Activated CD4-positive, alpha-beta T cell treated with anti-CD3 and anti-CD28 coated beads, Interleukin-2, amount 10 ng/mL, durations not matched to agents 24 days and 14 days (primary cell): ENCODE data around the gene DHRS11. TPM values are rescaled to one million over a fixed set of nuclear protein-coding genes. Genes with fewer than 3 reads are reported as not detected.
"Not testable (repeated sequence)": the region's sequence is repeated elsewhere in the genome, so short reads cannot be mapped to it uniquely, and the experiment has no call there.

Experiments
- DNase-seq: peaks from one replicate; pipeline ENCODE4 v3.0.0; 2022
- H3K27ac Mint-ChIP-seq: one replicate; pipeline ENCODE4 v1.8.0; 2022; ENCODE audit warnings: mild to moderate bottlenecking, mixed read lengths
- H3K27me3 Mint-ChIP-seq: one replicate; pipeline ENCODE4 v1.8.0; 2022; ENCODE audit warnings: mixed read lengths
- H3K36me3 Mint-ChIP-seq: one replicate; pipeline ENCODE4 v1.8.0; 2022; ENCODE audit warnings: low read depth, mild to moderate bottlenecking, mixed read lengths
- H3K4me1 Mint-ChIP-seq: one replicate; pipeline ENCODE4 v1.8.0; 2021; ENCODE audit warnings: mixed read lengths
- H3K4me3 Mint-ChIP-seq: one replicate; pipeline ENCODE4 v1.8.0; 2022; ENCODE audit warnings: mild to moderate bottlenecking, moderate library complexity, mixed read lengths
- H3K9me3 Mint-ChIP-seq: one replicate; pipeline ENCODE4 v1.8.0; 2021; ENCODE audit warnings: mixed read lengths
- intact Hi-C: fragments of 100-400 bp; cut with micrococcal nuclease; formaldehyde crosslinking; loops from one replicate; pipeline ENCODE4 v1.15.1; 2023
- total RNA-seq: library from RNA; stranded (reverse); gene quantifications from 2 replicates; pipeline ENCODE4 v1.2.3, GENCODE V29; 2022

The DHRS11 gene
- total RNA-seq, 1 donor from 2014 or later, result 18.0 TPM

DNA sequence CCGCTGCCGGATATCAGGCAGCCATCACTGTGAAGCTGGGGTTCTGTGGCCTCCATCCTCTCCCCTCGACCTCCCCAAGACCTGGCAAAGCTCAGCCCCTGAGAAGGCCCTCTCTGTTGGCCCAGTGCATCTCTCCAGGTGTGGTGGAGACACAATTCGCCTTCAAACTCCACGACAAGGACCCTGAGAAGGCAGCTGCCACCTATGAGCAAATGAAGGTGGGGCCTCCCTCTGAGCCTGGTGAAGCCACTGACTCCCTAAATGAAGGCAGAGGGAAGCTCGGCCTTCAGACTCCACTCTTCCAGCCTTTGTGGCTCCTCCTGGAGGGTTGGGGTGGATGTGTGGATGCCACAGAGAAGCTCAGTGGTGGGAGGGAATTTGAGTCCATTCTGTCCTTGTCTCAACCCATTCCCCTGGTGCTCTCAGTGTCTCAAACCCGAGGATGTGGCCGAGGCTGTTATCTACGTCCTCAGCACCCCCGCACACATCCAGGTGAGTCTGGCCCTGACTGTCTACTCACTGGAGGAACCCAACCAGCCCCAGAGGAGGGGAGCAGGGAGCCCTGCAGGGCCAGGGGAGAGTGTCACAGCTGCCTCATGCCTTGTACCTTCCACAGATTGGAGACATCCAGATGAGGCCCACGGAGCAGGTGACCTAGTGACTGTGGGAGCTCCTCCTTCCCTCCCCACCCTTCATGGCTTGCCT is 8.0 kb downstream of the DHRS11 start:
- H3K36me3 Mint-ChIP-seq, result peaks cover 14% of the 10 kb centered on the region
- no peaks in the 10 kb centered on the region for H3K27me3 Mint-ChIP-seq
- peaks cover 22% of the 10 kb centered on the region for H3K4me1 Mint-ChIP-seq
- no peak overlapping the region for H3K4me3 Mint-ChIP-seq
- H3K9me3 Mint-ChIP-seq, result no peaks in the 10 kb centered on the region
- intact Hi-C loops, result loop anchor here (10.0 kb wide), 1 partner anchor 765 kb away; no protein-coding TSS in a partner anchor
- no peak for DNase-seq
- no peak overlapping the region for H3K27ac Mint-ChIP-seq

DNA sequence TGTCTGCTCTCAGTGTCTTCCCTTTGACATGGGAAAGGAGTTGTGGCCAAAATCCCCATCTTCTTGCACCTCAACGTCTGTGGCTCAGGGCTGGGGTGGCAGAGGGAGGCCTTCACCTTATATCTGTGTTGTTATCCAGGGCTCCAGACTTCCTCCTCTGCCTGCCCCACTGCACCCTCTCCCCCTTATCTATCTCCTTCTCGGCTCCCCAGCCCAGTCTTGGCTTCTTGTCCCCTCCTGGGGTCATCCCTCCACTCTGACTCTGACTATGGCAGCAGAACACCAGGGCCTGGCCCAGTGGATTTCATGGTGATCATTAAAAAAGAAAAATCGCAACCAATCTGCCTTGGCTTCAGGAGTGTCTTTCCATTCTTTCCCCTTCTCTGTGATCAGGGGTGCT is 8.8 kb downstream of the DHRS11 start:
- H3K9me3 Mint-ChIP-seq, result no peaks in the 10 kb centered on the region
- no peak for DNase-seq
- peaks cover 26% of the 10 kb centered on the region for H3K4me1 Mint-ChIP-seq
- no peaks in the 10 kb centered on the region for H3K27me3 Mint-ChIP-seq
- intact Hi-C loops, result loop anchor here (10.0 kb wide), 1 partner anchor 764 kb away; no protein-coding TSS in a partner anchor
- H3K4me3 Mint-ChIP-seq, result peak overlapping the region; percentile 94
- H3K27ac Mint-ChIP-seq, result peak overlapping the region; percentile 90
- H3K36me3 Mint-ChIP-seq, result peaks cover 18% of the 10 kb centered on the region

DNA sequence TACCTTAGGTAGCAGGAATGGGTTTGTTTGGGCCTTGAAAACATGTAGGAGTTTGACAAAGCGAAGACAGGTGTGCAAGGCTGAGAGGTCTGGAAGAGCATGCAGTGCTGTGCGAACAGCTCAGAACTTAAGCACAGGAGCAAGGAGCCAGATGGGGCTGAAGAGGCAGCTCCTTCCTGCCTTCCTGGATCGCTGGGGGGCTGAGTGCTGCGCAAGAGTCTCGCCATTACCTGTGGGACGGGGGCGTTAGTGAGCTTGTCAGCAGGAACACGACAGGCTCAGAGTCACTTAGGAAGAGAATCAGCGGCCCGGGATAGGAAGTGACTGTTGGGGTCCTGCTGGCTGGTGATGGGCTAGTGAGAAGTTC is 9.2 kb downstream of the DHRS11 start:
- H3K27ac Mint-ChIP-seq, result peak overlapping the region; percentile 90
- H3K27me3 Mint-ChIP-seq, result no peaks in the 10 kb centered on the region
- peaks cover 30% of the 10 kb centered on the region for H3K4me1 Mint-ChIP-seq
- H3K9me3 Mint-ChIP-seq, result no peaks in the 10 kb centered on the region
- H3K4me3 Mint-ChIP-seq, result peak overlapping the region; percentile 94
- DNase-seq, result no peak
- peaks cover 17% of the 10 kb centered on the region for H3K36me3 Mint-ChIP-seq
- intact Hi-C loops, result loop anchor here (1.0 to 10.0 kb wide), 3 partner anchors 9 to 764 kb away; no protein-coding TSS in a partner anchor

DNA sequence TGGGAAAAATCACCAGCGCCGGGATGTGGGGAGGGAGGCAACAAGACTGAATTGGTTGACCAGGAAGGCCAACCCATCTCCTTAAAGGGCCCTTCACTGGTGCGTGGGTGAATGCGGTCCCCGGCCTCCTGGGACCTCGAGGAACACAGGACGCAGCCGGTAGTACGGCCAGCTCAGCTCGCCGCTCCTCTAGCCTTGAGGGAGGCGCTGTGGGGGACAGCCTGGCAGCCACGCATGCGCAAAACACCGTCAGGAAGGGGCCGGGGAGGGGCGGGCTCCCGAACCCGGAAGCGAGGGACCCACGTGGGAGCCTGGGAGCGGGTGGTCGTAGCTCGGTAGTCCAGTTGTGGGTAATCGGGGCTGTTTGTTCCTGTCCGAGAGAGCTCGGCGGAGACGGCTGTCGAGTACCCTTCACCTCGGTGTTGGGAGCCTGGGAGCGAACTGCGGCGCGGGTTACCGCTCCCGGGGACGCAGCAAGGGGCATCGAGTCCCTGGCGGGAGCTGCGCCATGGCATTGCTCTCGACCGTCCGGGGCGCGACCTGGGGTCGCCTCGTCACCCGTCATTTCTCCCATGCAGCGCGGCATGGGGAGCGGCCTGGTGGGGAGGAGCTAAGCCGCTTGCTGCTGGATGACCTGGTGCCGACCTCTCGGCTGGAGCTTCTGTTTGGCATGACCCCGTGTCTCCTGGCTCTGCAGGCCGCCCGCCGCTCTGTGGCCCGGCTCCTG is 9.8 kb downstream of the DHRS11 start, which contains the start of gene MRM1:
Gene MRM1, plus strand, starts transcription at position 281 of the 727 bp plus-strand sequence. Its CDS starts 228 bp downstream, at position 509.
- Mint-ChIP-seq H3K4me3 (peak within 1 kb of the TSS; percentile 94), H3K4me1 (peaks cover 33% of the 10 kb centered on the region), H3K27ac (peak within 1 kb of the TSS; percentile 90), H3K36me3 (peaks cover 20% of the 10 kb centered on the region), H3K27me3 (no peaks in the 10 kb centered on the region), H3K9me3 (no peaks in the 10 kb centered on the region)
- DNase-seq, result peak; percentile 96
- intact Hi-C loops, result loop anchor here (1.0 to 10.0 kb wide), 3 partner anchors 9 to 763 kb away; no protein-coding TSS in a partner anchor

DNA sequence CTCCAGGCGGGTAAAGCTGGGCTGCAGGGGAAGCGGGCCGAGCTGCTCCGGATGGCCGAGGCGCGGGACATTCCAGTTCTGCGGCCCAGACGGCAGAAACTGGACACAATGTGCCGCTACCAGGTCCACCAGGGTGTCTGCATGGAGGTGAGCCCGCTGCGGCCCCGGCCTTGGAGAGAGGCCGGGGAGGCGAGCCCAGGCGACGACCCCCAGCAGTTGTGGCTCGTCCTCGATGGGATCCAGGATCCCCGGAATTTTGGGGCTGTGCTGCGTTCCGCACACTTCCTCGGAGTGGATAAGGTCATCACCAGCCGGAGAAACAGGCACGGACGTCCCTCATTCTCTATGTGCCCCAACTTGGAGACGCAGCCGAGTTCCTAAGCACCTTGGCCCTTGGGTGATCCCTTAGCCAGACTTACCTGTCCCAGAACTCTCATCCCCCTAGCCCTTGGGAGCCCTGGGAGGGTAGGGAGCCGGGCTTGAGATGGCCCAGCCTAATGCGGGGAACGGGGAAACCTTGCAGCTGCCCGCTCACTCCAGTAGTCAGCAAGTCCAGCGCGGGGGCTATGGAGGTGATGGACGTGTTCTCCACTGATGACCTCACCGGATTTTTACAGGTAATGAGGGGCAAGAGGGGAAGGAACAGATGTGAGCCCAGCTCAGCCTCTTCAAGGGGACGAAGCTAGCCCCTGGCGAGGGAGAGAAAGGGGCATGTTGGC is 10.5 kb downstream of the DHRS11 start:
- Mint-ChIP-seq H3K4me1 (peaks cover 33% of the 10 kb centered on the region), H3K36me3 (peaks cover 20% of the 10 kb centered on the region), H3K27ac (peak overlapping the region; percentile 90), H3K4me3 (peak overlapping the region; percentile 94), H3K9me3 (no peaks in the 10 kb centered on the region), H3K27me3 (no peaks in the 10 kb centered on the region)
- intact Hi-C loops, result loop anchor here (10.0 kb wide), 1 partner anchor 763 kb away; no protein-coding TSS in a partner anchor
- DNase-seq, result peak; percentile 73

DNA sequence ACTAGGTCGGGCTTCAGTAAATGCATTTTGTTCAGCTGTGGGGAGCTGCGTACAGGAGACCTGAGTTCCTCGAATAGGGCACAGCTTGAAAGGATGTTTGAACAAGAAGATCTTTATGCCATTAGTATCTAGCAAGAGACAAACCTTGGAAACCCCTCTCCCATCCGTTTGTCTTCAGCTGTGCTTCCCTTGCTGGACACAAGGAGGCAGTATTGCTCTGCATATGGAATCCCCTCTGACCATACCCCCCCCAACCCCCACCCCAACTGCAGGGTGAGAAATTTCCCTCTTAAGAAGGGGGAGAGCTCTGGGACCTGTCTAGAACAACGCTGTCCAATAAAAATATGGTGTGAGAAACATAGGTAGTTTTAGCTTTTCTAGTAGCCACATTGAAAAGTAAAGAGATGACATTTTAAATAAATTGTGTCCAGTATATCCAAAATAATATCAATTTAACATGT is 11.3 kb downstream of the DHRS11 start:
- intact Hi-C loops, result loop anchor here (10.0 kb wide), 1 partner anchor 762 kb away; no protein-coding TSS in a partner anchor
- H3K27ac Mint-ChIP-seq, result peak overlapping the region; percentile 83
- H3K36me3 Mint-ChIP-seq, result peaks cover 23% of the 10 kb centered on the region

DNA sequence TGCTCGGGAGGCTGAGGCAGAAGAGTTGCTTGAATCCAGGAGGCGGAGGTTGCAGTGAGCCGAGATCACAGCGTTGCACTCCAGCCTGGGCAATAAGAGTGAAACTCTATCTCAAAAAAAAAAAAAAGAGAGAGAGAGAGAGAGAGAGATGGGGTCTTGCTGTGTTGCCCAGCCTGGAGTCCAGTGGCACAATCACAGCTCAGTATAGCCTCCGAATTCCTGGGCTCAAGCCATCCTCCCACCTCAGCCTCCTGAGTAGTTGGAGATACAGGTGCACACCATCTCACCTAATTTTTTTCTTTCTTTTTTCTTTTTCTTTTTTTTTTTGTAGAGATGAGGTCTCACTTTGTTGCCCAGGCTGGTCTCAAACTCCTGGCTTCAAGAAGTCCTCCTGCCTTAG is 13.3 kb downstream of the DHRS11 start:
- H3K27me3 Mint-ChIP-seq, H3K4me3 Mint-ChIP-seq, H3K9me3 Mint-ChIP-seq, H3K27ac Mint-ChIP-seq, DNase-seq: not testable (repeated sequence)
- H3K4me1 Mint-ChIP-seq, result peaks cover 34% of the 10 kb centered on the region
- H3K36me3 Mint-ChIP-seq, result peaks cover 27% of the 10 kb centered on the region
- intact Hi-C loops, result loop anchor here (10.0 kb wide), 1 partner anchor 760 kb away; no protein-coding TSS in a partner anchor

More for the DNA sequence above, 11.3 kb downstream of the DHRS11 start:
- Mint-ChIP-seq H3K9me3 (no peaks in the 10 kb centered on the region), H3K27me3 (no peaks in the 10 kb centered on the region), H3K4me3 (peak overlapping the region; percentile 94), H3K4me1 (peaks cover 33% of the 10 kb centered on the region)
- DNase-seq, result peak; percentile 89

DNA sequence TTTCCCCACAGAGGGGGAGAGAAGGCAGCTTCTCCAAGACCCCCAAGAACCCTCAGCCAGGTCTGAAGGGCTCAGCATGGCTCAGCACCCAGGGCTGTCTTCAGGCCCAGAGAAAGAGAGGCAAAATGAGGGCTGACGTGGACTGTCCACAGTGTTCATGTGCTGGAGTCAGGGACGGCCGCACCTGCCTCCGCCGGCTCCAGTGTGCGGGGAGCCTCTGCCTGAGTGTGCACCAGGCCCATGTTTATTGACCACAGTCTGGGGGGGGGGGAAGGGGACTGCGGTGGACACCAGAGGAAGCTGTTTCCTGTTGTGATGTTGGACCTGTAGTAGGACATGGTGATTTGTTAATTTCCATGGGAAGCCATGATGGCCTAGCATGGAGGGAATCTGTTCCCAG is 16.6 kb downstream of the DHRS11 start:
- intact Hi-C loops, result loop anchor here (10.0 kb wide), 1 partner anchor 757 kb away; no protein-coding TSS in a partner anchor
- H3K27ac Mint-ChIP-seq, result no peak overlapping the region

DNA sequence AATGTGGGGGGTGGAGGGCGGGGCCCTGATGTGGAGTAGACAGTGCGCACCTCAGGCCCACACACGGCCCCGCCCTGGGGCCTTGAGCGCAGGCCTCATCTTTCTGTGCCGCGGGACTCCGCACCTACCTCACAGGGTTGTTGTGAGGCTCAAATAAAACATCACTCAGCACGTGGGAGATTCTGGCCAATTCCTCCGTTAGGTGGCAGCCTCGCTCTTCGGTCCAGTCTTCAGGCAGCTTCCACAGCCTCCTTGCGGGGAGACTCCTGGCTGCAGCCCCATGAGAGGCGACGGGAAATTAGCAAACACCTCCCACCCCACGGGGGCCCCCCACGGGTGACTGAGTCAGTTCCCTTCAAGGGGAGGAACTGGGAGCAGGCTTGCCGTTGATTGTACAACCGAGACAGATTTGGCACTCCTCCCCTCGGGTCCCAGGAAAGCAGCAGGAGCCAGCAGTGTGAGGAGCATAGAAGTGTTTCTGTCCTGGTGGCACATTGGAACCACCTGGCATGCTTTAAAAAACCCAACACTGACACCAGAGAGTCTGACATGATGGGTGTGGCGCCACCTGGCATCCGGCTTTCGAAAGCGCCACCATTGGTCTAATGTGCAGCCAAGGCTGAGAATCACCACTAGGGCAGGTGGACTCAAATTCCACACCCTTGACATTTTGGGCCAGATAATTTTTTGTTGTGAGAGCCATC is 17.3 kb downstream of the DHRS11 start:
- Mint-ChIP-seq H3K36me3 (peaks cover 26% of the 10 kb centered on the region), H3K4me3 (no peak overlapping the region), H3K9me3 (no peaks in the 10 kb centered on the region), H3K27me3 (no peaks in the 10 kb centered on the region), H3K27ac (no peak overlapping the region), H3K4me1 (peaks cover 18% of the 10 kb centered on the region)
- DNase-seq, result no peak
- intact Hi-C loops, result loop anchor here (10.0 kb wide), 1 partner anchor 756 kb away; no protein-coding TSS in a partner anchor

More for the DNA sequence above, 16.6 kb downstream of the DHRS11 start:
- peaks cover 27% of the 10 kb centered on the region for H3K36me3 Mint-ChIP-seq
- H3K4me3 Mint-ChIP-seq, result no peak overlapping the region
- DNase-seq, result no peak
- H3K9me3 Mint-ChIP-seq, result no peaks in the 10 kb centered on the region
- peaks cover 18% of the 10 kb centered on the region for H3K4me1 Mint-ChIP-seq
- no peaks in the 10 kb centered on the region for H3K27me3 Mint-ChIP-seq

DNA sequence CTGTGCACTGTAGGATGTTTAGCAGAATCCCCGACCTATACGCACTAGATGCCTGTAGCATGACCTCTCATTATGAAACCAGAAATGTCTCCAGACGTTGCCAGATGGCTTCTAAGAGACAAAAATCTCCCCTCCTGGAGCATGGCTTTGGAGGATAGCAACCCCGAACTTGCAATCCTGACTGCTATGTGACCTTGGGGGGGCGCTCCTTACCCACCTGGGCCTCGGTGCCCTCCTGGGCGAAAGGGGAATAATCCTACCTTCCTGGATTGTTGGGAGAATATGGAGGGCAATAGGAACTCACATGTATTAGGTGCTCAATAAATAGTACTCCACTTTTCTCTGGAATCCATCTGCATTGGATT is 17.8 kb downstream of the DHRS11 start:
- H3K4me3 Mint-ChIP-seq, result no peak overlapping the region
- no peaks in the 10 kb centered on the region for H3K27me3 Mint-ChIP-seq
- no peak for DNase-seq
- intact Hi-C loops, result loop anchor here (10.0 kb wide), 1 partner anchor 755 kb away; no protein-coding TSS in a partner anchor
- no peaks in the 10 kb centered on the region for H3K9me3 Mint-ChIP-seq
- H3K36me3 Mint-ChIP-seq, result peaks cover 21% of the 10 kb centered on the region
- H3K4me1 Mint-ChIP-seq, result peaks cover 14% of the 10 kb centered on the region
- no peak overlapping the region for H3K27ac Mint-ChIP-seq

DNA sequence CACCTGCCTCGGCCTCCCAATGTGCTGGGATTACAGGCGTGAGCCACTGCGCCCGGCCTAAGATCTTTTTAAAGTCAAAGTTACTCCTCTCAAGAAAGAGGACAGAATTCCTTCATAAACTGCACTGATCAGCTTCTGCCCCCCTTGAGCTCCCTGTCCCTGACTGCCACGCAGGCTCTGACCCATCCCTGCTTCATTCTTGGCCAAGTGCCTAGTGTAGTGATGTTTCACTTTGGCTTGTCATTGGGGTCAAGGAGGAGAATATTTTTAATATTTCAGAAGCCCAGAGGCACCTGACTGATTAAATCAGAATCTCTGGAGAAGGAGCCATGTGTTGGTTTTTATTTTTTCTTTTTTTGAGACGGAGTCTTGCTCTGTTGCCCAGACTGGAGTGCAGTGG is 18.8 kb downstream of the DHRS11 start:
- Mint-ChIP-seq H3K36me3 (peaks cover 14% of the 10 kb centered on the region), H3K4me3 (no peak overlapping the region), H3K4me1 (peaks cover 8% of the 10 kb centered on the region), H3K27me3 (no peaks in the 10 kb centered on the region), H3K27ac (no peak overlapping the region), H3K9me3 (no peaks in the 10 kb centered on the region)
- no peak for DNase-seq
- intact Hi-C loops, result no loop called here

DNA sequence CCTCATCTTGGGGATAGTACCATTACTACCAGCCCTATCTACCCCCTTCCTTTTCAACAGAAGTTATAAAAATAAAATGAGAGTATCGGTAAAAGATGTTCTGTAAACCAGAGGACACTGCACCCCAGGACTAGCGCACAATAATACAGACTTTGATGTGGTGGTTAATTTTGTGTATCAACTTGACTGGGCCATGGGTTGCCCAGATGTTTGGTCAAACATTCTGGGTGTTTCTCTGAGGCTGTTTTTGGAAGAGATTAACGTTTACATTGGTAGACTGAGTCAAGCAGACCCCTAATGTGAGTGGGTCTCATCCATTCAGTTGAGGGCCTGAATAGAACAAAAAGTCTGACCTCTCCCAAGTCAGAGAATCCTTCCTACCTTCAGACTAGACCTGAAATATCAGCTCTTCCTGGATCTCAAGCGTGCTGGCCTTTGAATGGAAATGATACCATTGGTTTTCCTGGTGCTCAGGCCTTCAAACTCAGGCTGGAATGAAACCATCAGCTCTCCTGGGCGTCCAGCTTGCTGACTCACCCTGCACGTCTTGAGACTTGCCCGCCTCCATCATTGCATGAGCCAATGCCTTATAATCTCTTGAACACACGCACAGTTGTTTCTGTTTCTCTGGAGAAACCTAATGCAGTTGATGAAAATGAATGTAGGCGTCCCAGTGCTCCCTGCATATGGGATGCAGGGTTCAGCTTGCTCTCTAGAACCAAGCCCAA is 19.8 kb downstream of the DHRS11 start:
- Mint-ChIP-seq H3K4me3 (no peak overlapping the region), H3K36me3 (peaks cover 7% of the 10 kb centered on the region), H3K27ac (no peak overlapping the region), H3K9me3 (no peaks in the 10 kb centered on the region), H3K4me1 (peaks cover 2% of the 10 kb centered on the region), H3K27me3 (no peaks in the 10 kb centered on the region)
- DNase-seq, result no peak
- intact Hi-C loops, result no loop called here
